ENCODE data around the gene PROX1.

Gene PROX1

DNA sequence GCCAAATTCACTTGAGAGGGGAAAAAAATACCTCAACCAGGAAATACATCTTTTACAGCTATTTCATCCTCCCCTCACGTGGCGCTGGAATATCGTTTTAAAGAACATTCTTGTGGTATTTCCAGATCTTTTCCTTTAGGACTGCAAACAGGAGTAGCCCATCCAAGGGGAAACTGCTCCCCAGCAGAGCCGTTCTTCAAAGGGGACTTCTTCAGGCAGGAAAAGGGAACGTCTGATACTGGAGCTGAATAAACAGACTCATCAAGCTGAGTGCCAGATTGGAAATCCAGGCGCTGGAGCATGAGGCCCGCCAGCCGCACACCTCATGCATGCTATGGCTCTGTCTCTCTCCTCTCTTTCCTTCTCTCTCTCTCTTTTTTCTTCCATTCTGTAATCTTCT lies 34.0 kb upstream of the PROX1 start:
- no peak for TF ChIP-seq SPI1 (IDR thresholded peaks at IDR 0.05; ENCODE audit: borderline replicate concordance, low read depth)
- no peak for TF ChIP-seq GABPA (IDR thresholded peaks at IDR 0.05; ENCODE audit: low read depth)
- TF ChIP-seq, protein P1, sequence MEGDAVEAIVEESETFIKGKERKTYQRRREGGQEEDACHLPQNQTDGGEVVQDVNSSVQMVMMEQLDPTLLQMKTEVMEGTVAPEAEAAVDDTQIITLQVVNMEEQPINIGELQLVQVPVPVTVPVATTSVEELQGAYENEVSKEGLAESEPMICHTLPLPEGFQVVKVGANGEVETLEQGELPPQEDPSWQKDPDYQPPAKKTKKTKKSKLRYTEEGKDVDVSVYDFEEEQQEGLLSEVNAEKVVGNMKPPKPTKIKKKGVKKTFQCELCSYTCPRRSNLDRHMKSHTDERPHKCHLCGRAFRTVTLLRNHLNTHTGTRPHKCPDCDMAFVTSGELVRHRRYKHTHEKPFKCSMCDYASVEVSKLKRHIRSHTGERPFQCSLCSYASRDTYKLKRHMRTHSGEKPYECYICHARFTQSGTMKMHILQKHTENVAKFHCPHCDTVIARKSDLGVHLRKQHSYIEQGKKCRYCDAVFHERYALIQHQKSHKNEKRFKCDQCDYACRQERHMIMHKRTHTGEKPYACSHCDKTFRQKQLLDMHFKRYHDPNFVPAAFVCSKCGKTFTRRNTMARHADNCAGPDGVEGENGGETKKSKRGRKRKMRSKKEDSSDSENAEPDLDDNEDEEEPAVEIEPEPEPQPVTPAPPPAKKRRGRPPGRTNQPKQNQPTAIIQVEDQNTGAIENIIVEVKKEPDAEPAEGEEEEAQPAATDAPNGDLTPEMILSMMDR (IDR thresholded peaks at IDR 0.05; ENCODE audit: insufficient read depth, low read length), result no peak
- TF ChIP-seq, protein P2, sequence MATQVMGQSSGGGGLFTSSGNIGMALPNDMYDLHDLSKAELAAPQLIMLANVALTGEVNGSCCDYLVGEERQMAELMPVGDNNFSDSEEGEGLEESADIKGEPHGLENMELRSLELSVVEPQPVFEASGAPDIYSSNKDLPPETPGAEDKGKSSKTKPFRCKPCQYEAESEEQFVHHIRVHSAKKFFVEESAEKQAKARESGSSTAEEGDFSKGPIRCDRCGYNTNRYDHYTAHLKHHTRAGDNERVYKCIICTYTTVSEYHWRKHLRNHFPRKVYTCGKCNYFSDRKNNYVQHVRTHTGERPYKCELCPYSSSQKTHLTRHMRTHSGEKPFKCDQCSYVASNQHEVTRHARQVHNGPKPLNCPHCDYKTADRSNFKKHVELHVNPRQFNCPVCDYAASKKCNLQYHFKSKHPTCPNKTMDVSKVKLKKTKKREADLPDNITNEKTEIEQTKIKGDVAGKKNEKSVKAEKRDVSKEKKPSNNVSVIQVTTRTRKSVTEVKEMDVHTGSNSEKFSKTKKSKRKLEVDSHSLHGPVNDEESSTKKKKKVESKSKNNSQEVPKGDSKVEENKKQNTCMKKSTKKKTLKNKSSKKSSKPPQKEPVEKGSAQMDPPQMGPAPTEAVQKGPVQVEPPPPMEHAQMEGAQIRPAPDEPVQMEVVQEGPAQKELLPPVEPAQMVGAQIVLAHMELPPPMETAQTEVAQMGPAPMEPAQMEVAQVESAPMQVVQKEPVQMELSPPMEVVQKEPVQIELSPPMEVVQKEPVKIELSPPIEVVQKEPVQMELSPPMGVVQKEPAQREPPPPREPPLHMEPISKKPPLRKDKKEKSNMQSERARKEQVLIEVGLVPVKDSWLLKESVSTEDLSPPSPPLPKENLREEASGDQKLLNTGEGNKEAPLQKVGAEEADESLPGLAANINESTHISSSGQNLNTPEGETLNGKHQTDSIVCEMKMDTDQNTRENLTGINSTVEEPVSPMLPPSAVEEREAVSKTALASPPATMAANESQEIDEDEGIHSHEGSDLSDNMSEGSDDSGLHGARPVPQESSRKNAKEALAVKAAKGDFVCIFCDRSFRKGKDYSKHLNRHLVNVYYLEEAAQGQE (IDR thresholded peaks at IDR 0.05; ENCODE audit: insufficient replicate concordance, low read depth), result no peak
- no peak for TF ChIP-seq POLR2AphosphoS5 (IDR thresholded peaks at IDR 0.05; ENCODE audit: low read depth)
- Histone ChIP-seq H3K4me3 (replicated peaks; ENCODE audit: insufficient read depth, low read length) (no peak overlapping the region), H3K27ac (replicated peaks) (no peak overlapping the region), H3K27me3 (ENCODE audit: insufficient read depth, poor library complexity, severe bottlenecking) (no peaks in the 10 kb centered on the region)
- no peak for DNase-seq (ENCODE audit: low read depth in 1 of 2, low spot score in 1 of 2)

DNA sequence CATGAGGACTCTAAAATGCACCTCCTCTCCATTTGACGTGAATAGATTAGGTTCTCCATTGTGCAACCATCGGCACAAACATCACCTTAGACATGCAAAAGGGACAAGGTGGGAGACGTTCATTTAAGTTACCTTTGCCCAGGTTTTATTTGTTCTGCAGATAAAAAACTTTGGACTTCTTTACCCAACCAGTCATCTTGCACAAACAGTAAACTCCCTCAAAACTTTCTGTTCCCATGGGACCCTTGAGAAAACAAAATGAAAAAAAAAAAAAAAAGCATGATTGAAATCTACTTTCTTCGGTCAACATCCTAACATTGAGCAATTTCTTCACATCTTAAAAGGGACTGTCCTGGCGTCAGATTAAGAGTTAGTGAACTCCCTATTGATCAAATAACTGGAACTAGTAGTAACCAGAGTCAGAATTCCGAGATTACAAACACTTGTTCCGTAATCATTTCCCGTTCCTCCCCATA lies 31.4 kb upstream of the PROX1 start:
- DNase-seq (ENCODE audit: low read depth in 1 of 2, low spot score in 1 of 2), result no peak
- no peak for TF ChIP-seq GABPA (IDR thresholded peaks at IDR 0.05; ENCODE audit: low read depth)
- TF ChIP-seq, protein P1 (IDR thresholded peaks at IDR 0.05; ENCODE audit: insufficient read depth, low read length), result no peak
- TF ChIP-seq, protein P2 (IDR thresholded peaks at IDR 0.05; ENCODE audit: insufficient replicate concordance, low read depth), result no peak
- TF ChIP-seq SPI1 (IDR thresholded peaks at IDR 0.05; ENCODE audit: borderline replicate concordance, low read depth), result no peak
- TF ChIP-seq POLR2AphosphoS5 (IDR thresholded peaks at IDR 0.05; ENCODE audit: low read depth), result no peak
- Histone ChIP-seq H3K4me3 (replicated peaks; ENCODE audit: insufficient read depth, low read length) (no peak overlapping the region), H3K27ac (replicated peaks) (no peak overlapping the region), H3K27me3 (ENCODE audit: insufficient read depth, poor library complexity, severe bottlenecking) (no peaks in the 10 kb centered on the region)

DNA sequence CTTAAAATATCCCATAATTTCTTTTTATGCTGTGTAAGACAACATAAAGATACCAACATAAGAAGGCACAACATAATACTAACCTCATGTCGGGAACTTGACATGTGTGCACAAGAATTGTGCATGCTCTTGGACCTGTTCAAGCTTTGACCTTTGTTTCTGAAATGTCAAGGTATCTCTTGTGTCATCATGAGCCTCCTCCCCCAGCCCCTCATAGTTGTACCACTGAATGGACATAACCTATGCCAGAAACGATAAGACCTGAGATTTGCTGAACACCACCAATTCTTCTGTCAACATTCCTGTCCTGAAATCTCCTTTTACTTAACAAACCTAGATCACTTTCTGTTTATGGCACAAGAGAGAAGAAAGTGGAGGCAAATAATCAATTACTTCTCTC lies 29.4 kb upstream of the PROX1 start:
- H3K27me3 ChIP-seq (ENCODE audit: insufficient read depth, poor library complexity, severe bottlenecking), result no peaks in the 10 kb centered on the region
- no peak overlapping the region for H3K27ac ChIP-seq (replicated peaks)
- DNase-seq (ENCODE audit: low read depth in 1 of 2, low spot score in 1 of 2), result no peak
- no peak for TF ChIP-seq POLR2AphosphoS5 (IDR thresholded peaks at IDR 0.05; ENCODE audit: low read depth)
- no peak for TF ChIP-seq GABPA (IDR thresholded peaks at IDR 0.05; ENCODE audit: low read depth)
- no peak overlapping the region for H3K4me3 ChIP-seq (replicated peaks; ENCODE audit: insufficient read depth, low read length)

DNA sequence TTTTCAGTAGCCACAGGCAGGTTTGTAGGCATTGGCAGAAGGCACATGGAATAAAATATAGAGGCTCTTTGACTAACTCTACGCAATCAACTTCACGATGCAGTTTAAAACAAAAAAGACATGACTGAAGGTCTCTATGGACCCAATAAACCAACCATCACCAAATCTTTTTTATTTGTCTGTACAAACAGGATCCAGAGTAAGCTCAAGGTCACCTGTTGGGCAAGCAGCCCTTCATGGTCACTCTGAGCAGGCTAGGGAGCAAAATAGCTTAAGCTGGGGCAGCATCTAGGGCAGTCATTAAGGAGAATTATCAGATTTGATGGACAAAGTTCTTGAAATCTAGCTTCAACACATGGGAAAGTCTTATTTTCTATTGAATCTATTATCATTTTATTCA lies 26.8 kb upstream of the PROX1 start:
- H3K27me3 ChIP-seq (ENCODE audit: insufficient read depth, poor library complexity, severe bottlenecking), result no peaks in the 10 kb centered on the region
- no peak for TF ChIP-seq SPI1 (IDR thresholded peaks at IDR 0.05; ENCODE audit: borderline replicate concordance, low read depth)
- no peak for DNase-seq (ENCODE audit: low read depth in 1 of 2, low spot score in 1 of 2)
- H3K27ac ChIP-seq (replicated peaks), result no peak overlapping the region
- no peak overlapping the region for H3K4me3 ChIP-seq (replicated peaks; ENCODE audit: insufficient read depth, low read length)

DNA sequence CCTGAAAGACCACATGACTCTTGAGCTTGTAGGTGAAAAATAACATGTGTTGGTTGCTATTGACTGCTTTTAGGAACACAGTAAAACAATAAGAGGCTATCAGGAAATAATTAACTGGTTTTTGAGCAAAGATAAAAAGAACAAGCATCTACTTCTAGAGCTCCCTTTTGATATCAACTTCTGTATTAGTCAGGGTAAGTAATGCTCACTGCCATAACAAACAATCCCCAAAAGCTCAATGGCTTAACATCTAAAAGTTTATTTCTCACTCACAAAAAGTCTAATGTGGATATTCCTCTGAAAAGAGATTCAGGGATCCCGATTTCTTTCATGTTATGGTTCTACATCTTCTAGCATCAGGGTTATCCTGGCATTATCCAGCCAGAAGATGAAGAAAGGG lies 25.3 kb upstream of the PROX1 start:
- Histone ChIP-seq H3K4me3 (replicated peaks; ENCODE audit: insufficient read depth, low read length) (no peak overlapping the region), H3K27ac (replicated peaks) (no peak overlapping the region), H3K27me3 (ENCODE audit: insufficient read depth, poor library complexity, severe bottlenecking) (no peaks in the 10 kb centered on the region)
- DNase-seq (ENCODE audit: low read depth in 1 of 2, low spot score in 1 of 2), result no peak
- TF ChIP-seq POLR2AphosphoS5 (IDR thresholded peaks at IDR 0.05; ENCODE audit: low read depth) (no peak), SPI1 (IDR thresholded peaks at IDR 0.05; ENCODE audit: borderline replicate concordance, low read depth) (no peak), GABPA (IDR thresholded peaks at IDR 0.05; ENCODE audit: low read depth) (no peak)
- TF ChIP-seq, protein P2 (IDR thresholded peaks at IDR 0.05; ENCODE audit: insufficient replicate concordance, low read depth), result no peak
- TF ChIP-seq, protein P1 (IDR thresholded peaks at IDR 0.05; ENCODE audit: insufficient read depth, low read length), result no peak
